GM12892 (cell line): Measurements from ENCODE around the gene SERPINA5. TPM values are rescaled to one million over a fixed set of nuclear protein-coding genes. Genes with fewer than 3 reads are reported as not detected.

ENCODE experiments used
- DNase-seq: peaks from one replicate; pipeline ENCODE4 v3.0.0; 2011; ENCODE audit not compliant: insufficient read length
- FAIRE-seq: peaks from 2 replicates; lab custom pipeline; 2011; peaks lifted over from hg19 to GRCh38; lab: Jason Lieb, UNC
- POLR2A ChIP-seq: IDR thresholded peaks from 2 replicates; pipeline ENCODE4 v1.6.1; 2011; ENCODE audit warnings: low read depth, low read length, control low read depth
- POLR2AphosphoS5 ChIP-seq: IDR thresholded peaks from 2 replicates; pipeline ENCODE4 v1.6.1; 2011; ENCODE audit warnings: low read depth, low read length, control low read depth
- TAF1 ChIP-seq: IDR thresholded peaks from 2 replicates; pipeline ENCODE4 v1.6.1; 2011; ENCODE audit warnings: low read depth, mild to moderate bottlenecking, control low read depth, low read length, borderline replicate concordance
- polyA plus RNA-seq: library from polyadenylated mRNA; unstranded; fragments of >200 nt; gene quantifications from one replicate; pipeline ENCODE4 v1.2.1, GENCODE V29; 2012; ENCODE audit warnings: missing spikeins, inconsistent platforms; ENCODE audit not compliant: missing spikeins

The SERPINA5 gene
- polyA plus RNA-seq: not detected

GRCh38 chr14:94581127-94581999 is at the start of gene SERPINA5:
Gene SERPINA5, plus strand, starts transcription at chr14:94581426. Its CDS starts 5,937 bp downstream, at chr14:94587363.
- FAIRE-seq: no peak
- DNase-seq: no peak
- TF ChIP-seq POLR2A (no peak), POLR2AphosphoS5 (no peak), TAF1 (no peak)

- FAIRE-seq (no peak), DNase-seq (no peak)
- TF ChIP-seq POLR2A (no peak), TAF1 (no peak), POLR2AphosphoS5 (no peak)
Observed at GRCh38 chr14:94532447-94532846, 48.8 kb upstream of the SERPINA5 start.

GRCh38 chr14:94535506-94535905 is 45.7 kb upstream of the SERPINA5 start:
- FAIRE-seq (no peak), DNase-seq (no peak)
- no peak for TF ChIP-seq TAF1
- TF ChIP-seq POLR2AphosphoS5: no peak
- TF ChIP-seq POLR2A: no peak

GRCh38 chr14:94536836-94537235 is 44.4 kb upstream of the SERPINA5 start:
- no peak for FAIRE-seq
- no peak for DNase-seq
- TF ChIP-seq TAF1 (no peak), POLR2AphosphoS5 (no peak), POLR2A (no peak)

- no peak for DNase-seq
- TF ChIP-seq POLR2AphosphoS5 (no peak), TAF1 (no peak), POLR2A (no peak)
Observed at GRCh38 chr14:94538070-94538740, 43.0 kb upstream of the SERPINA5 start.

GRCh38 chr14:94539181-94539580 is 42.0 kb upstream of the SERPINA5 start:
- FAIRE-seq: no peak
- no peak for DNase-seq
- TF ChIP-seq POLR2A: no peak
- no peak for TF ChIP-seq TAF1
- no peak for TF ChIP-seq POLR2AphosphoS5

More at GRCh38 chr14:94538070-94538740, 43.0 kb upstream of the SERPINA5 start:
- no peak for FAIRE-seq

GRCh38 chr14:94540031-94540794 is 41.0 kb upstream of the SERPINA5 start:
- DNase-seq (no peak), FAIRE-seq (no peak)
- TF ChIP-seq TAF1 (no peak), POLR2AphosphoS5 (no peak), POLR2A (no peak)

GRCh38 chr14:94541234-94541975 is 39.8 kb upstream of the SERPINA5 start:
- DNase-seq (no peak), FAIRE-seq (no peak)
- TF ChIP-seq POLR2AphosphoS5 (no peak), POLR2A (no peak), TAF1 (no peak)

GRCh38 chr14:94542111-94542810 is 39.0 kb upstream of the SERPINA5 start:
- FAIRE-seq: no peak
- TF ChIP-seq TAF1 (no peak), POLR2A (no peak), POLR2AphosphoS5 (no peak)

More at GRCh38 chr14:94542111-94542810, 39.0 kb upstream of the SERPINA5 start:
- DNase-seq: no peak
